GM19025 (cell line): ENCODE measurements around the gene TMEM181.
"Not testable (repeated sequence)": the region's sequence is repeated elsewhere in the genome, so short reads cannot be mapped to it uniquely, and the experiment has no call there.

Experiments used
- ATAC-seq: cut with Tn5 transposase; IDR thresholded peaks from one replicate; pipeline ENCODE4 v1.9.1; 2021; ENCODE audit warnings: mild to moderate bottlenecking, low read depth, moderate library complexity; ENCODE audit not compliant: unreplicated experiment

The TMEM181 gene

GRCh38 chr6:158618289-158618688 lies 58.4 kb downstream of the TMEM181 start:
- not testable (repeated sequence) for ATAC-seq

DNA sequence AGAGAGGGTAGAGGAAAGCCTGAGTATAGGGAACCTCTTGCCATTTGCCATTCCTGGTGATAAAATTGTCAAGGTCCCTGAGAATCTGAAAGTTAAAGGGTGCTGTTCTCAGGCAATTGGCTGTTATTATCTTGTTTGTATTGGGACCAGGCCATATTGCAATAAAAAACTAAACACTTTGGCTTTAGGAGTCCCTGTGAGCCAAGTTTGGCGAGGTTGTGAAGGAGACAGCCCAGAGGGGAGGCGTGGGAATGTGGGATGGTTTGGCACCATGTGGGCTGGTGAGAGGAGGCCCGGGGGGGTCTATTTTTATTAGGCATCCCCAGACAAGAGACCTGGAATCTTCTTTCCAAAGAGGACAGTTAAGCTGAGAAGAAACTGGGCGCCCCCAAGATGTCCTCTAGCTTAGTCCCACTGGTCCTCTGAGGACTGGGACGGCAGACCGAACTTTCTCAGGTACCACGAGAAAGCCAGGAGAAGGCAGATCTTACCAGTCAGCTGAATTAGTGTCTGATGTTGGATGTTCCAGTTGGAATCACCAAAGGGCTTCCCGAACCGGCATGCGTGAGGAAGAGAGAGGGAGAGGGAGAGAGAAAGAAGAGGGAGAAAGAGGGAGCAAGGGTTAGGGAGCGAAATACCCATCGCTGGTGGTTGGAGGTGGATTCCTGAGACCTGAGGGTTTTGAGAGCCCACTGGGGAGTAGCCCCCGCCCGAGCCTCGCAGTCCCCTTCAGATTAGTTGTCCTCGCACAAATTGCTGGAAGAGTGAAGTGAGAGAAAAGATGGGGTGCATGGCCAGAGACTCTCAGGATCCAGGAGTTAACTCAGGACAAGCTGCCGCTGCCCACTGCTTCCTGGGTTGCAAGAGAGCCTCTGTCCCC lies 60.3 kb downstream of the TMEM181 start:
- ATAC-seq: no peak

GRCh38 chr6:158620963-158621693 lies 61.2 kb downstream of the TMEM181 start:
- no peak for ATAC-seq

DNA sequence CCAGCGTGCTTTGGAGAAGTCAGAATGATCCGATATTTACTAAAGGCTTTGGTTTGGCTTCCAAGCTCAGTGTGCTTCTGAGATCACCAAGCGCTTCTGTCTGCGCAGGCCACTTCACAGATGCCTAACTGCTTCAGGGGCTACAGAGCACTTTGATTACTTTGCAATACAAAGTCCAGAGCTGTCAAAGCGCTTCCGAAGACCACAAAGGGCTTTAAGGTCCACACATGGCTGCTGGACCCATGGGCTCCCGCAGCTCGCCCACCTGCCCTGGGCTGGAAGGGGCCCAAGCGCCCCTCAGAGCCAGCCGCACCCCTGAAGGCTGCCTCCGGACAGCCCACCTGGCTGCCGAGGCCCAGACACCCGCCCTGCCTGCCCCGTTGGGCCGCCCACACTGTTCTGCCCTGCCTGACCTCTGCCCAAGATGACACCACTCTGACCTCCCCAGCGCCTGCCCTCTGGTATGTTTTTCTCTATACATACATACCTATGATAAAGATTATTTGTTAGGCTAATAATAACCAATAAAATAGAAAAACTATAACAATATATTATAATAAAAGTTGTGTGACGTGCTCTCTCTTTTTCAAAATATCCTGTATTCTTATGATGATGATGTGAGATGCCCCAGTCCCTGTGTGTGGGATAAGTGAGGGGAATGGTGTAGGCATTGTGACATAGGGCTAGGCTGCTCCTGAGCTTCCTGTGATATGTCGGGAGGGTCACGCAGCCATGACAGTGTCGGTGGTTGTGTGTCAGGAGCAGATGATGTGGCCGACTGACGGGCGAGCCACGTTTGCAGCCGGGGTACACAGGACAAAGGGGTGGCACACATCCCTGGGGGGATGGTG lies 62.0 kb downstream of the TMEM181 start:
- ATAC-seq: no peak

- ATAC-seq: no peak
Observed at GRCh38 chr6:158622545-158623190, 62.8 kb downstream of the TMEM181 start.

DNA sequence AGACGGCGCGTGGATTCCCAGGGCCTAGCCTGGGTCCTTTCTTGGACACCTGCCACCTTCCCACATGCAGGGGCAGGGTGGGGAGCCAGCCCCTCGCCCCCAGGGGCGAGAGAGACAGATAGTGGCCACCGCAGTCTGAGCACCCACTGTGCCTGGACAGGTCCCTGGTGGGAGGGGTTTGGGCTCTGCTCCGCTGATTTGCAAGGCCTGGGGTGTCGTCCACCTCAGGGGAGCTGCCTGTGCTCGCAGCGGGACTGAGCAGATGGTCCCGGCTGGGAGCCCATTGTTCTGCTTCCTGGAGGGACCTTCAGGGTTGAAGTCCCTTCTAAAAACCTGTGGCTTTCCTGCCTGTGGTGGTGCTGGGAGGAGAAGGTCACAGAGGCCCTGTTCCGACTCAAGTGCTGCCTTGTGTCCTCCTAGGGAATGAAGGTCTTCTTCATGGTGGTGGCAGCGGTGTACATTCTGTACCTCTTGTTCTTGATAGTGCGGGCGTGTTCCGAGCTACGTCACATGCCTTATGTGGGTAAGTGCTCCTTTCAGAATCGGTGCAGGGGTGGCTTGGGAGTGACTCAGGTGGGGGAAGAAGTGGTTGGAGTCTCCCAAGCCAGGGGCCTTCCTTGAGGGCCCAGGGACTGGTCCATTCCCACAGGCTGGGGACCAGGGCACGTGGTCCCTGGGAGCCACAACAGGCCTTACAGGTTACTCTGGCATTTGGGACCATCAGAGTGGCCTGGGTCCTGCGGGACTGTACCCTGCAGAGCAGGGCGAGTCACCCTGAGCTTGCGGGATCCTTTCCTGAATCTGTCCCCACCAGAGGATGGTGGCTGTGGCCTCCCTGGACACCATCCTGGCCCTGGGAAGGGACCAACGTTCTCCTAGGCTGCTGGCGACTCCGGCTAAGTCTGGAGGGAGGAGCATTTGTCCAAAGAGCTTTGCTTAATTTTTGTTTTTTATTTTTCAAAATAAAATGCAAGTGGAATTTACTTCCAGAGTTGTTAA lies 65.1 kb downstream of the TMEM181 start:
- ATAC-seq: no peak

GRCh38 chr6:158625881-158626305 lies 66.0 kb downstream of the TMEM181 start:
- no peak for ATAC-seq

DNA sequence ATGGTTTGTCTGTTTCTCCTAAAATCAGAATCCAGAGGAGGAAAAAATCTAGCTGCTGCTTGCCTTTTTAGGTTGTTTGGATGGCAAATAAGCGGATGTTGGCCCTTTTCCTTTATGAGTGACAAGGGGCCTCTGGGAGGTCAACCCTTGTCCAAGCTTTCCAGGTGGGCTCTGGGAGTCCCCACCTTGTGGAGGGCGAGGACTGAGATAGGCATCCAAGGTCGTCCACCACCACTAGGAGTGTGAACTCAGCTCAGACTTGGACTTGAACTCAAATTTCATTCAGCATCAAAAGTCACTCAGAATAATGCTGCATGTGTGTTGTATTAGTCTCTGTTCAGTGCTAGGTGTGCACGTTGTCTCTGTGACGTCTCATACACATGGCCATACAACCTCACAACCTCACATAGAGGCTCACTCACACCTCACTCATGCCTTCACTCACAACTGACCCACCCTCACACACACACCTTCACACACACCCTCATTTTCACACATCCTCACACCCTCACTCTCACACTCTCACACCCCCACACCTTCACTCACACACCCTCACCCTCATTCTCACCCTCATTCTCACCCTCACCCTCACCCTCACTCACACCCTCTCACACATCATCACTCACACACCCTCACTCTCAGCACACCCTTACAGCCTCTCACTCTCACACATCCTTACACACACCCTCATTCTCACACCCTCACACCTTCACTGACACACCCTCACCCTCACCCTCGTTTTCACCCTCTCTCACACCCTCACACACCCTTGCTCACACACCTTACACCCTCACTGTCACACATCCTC lies 66.7 kb downstream of the TMEM181 start:
- ATAC-seq: no peak

DNA sequence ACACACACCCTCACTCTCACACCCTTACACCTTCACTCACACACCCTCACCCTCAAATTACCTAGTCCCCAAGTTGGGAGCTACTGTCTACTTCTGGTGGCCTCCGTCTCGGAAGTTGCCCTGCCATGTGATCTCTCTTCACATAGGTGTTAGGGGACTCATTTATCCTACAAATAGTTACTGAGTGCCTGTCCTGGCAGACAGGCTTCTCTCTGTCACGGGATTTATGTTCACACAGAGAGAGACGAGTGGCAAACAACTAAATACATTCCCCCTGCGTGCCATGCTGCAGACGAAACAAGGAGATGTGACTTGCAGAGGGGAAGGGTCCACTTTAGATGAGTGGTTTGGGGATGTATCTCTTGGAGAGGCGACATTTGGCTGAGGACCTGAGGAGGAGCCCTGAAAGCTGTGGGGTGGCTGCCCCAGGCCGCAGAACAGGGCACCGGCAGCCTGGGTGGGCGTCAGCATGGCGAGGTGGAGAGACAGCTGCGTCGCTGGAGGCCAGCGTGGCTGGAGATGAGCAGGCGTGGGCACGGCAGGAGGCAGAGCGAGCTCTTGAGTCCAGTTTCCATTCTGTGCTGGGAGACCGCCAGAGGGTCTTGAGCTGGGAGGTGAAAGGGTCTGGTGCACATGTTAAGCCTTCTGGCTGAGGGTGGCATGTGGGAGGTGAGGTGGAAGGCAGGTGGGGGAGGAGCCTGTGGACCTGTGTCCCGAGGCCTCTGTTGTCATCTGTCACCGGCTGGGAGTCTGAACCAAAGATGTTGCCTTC lies 67.5 kb downstream of the TMEM181 start:
- no peak for ATAC-seq

GRCh38 chr6:158627940-158628211 lies 68.0 kb downstream of the TMEM181 start:
- no peak for ATAC-seq

- ATAC-seq: no peak
Observed at GRCh38 chr6:158628542-158628941, 68.7 kb downstream of the TMEM181 start.

DNA sequence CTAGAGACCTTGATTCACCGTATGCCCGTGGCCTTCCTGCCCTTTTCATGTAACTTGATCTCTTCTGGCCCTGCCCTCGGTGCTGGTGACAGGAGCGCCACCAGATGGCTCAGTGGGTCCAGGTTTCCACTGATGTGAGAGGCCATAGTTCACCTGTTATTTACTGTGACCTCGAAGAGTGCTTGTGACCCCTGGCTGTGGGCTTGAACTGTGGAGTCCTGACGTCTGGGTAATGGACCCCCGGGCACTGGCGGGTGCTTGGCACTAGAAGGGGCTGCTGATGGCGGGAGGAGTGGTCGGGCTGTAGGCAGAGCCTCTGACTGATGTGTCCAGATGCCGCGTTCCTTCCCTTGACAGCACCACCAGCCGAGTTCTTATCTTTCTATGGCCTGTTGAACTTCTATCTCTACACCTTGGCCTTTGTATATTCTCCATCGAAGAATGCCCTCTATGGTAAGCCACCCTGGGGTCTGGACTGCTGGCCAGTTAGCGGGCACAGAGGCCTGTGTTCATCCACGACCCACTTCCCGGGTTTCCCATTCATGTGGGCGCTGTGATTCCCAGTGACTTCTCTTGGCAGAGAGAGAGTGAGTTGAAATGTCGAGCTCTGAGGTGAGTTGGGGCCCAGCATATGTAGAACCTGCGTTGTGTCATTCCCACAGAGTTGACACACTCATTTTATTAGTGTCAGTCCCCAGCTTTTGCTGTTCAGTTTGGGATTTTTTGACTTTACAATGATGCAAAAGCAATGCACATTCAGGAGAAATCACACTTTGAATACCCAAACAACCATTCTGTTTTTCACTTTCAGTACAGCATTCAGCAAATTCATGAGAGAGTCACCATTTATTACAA lies 69.7 kb downstream of the TMEM181 start:
- ATAC-seq: no peak

GRCh38 chr6:158630938-158631616 lies 71.2 kb downstream of the TMEM181 start:
- no peak for ATAC-seq

- ATAC-seq: no peak
Observed at GRCh38 chr6:158631678-158632537, 72.0 kb downstream of the TMEM181 start.

DNA sequence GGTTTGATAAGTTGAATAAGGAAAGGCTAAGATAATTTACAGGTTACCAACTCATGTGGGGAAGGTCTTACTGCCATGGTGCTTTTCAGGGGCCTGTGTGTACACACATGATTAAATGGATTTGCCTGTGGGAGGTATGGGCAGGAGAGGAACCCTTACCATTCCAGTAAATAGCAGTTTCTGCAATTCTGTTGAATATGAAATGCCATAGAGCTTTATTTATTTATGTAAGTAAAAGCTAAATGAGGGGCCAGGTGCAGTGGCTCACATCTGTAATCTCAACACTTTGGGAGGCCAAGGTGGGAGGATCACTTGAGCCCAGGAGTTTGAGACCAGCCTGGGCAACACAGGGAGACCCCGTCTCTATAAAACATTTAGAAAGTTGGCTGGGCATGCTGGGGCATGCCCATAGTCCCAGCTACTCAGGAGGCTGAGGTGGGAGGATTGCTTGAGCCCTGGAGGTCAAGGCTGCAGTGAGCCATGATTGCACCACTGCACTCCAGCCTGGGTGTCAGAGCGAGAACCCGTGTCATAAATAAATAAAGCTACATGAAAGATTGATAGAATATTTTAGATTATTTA lies 72.7 kb downstream of the TMEM181 start:
- ATAC-seq: not testable (repeated sequence)
